K562 (cell line): ENCODE measurements around the gene AKT3. TPM values are rescaled to one million over a fixed set of nuclear protein-coding genes. Genes with fewer than 3 reads are reported as not detected.

Source experiments
- ATAC-seq: fragments of 200-7000 bp; cut with Tn5 transposase; 3 replicates; pipeline ENCODE4 v1.9.1; 2020; ENCODE audit warnings: moderate library complexity
- BruUV-seq: library from RNA; stranded (reverse); fragments of 400-500 nt; replicated peaks from 2 replicates; lab custom pipeline; 2021; lab: Mats Ljungman, UMichigan
- CTCF ChIA-PET: fragments of 300-600 bp; formaldehyde crosslinking; extraction: SDS; loops from one replicate; lab custom pipeline; 2021; ENCODE audit warnings: low intra/inter-chr PET ratio; lab: Yijun Ruan, JAX
- POLR2A ChIA-PET: fragments of 300-600, 350-650 bp; sonication (Branson Sonifier 250); formaldehyde crosslinking; extraction: SDS; loops from one replicate; lab custom pipeline; 2021; ENCODE audit warnings: antibody characterized with exemption, inconsistent platforms; lab: Yijun Ruan, JAX
- DNase-seq, 4 experiments: peaks; one replicate each; pipeline versions ENCODE4 v3.0.0 to v3.0.0-alpha.2; 2011 to 2018; ENCODE audit warnings: low spot score in 3 of 4, mixed read lengths in 3 of 4; ENCODE audit errors: extremely low read depth in 1 of 4
- FAIRE-seq: peaks from 2 replicates; lab custom pipeline; 2011; peaks lifted over from hg19 to GRCh38; lab: Jason Lieb, UNC
- H2AFZ ChIP-seq: 2 replicates; pipeline ENCODE4 v1.6.0; 2011; ENCODE audit warnings: low read depth, low read length, control low read depth, inconsistent platforms
- H3K27ac ChIP-seq: fragments of 200-600 bp; 3 replicates; pipeline ENCODE4 v1.8.0; 2011; ENCODE audit warnings: low read depth, mild to moderate bottlenecking, control low read depth, inconsistent platforms, low read length, moderate library complexity, mixed read lengths; ENCODE audit errors: extremely low read depth
- H3K27me3 ChIP-seq, 2 experiments: fragments of 300-600 bp in 1 of 2; 2 replicates in 1 of 2; 3 replicates in 1 of 2; pipeline versions ENCODE4 v1.6.0 to v1.8.0; 2011; ENCODE audit warnings: inconsistent platforms in 2 of 2, low read length in 2 of 2, mild to moderate bottlenecking in 1 of 2, mixed read lengths in 1 of 2, moderate library complexity in 1 of 2; ENCODE audit not compliant: control insufficient read depth in 2 of 2, insufficient read depth in 2 of 2
- H3K36me3 ChIP-seq: fragments of 300-600 bp; 3 replicates; pipeline ENCODE4 v1.8.0; 2011; ENCODE audit warnings: mild to moderate bottlenecking, low read length, inconsistent platforms; ENCODE audit not compliant: control insufficient read depth, insufficient read depth
- H3K4me1 ChIP-seq, 2 experiments: fragments of 200-600 bp in 1 of 2; replicated peaks in 1 of 2; 2 replicates in 1 of 2; 3 replicates in 1 of 2; pipeline versions ENCODE4 v1.5.1 to v1.8.0; 2011; ENCODE audit warnings: inconsistent platforms in 2 of 2, low read length in 2 of 2, mild to moderate bottlenecking in 1 of 2, mixed read lengths in 1 of 2, moderate library complexity in 1 of 2; ENCODE audit not compliant: control insufficient read depth in 2 of 2, insufficient read depth in 2 of 2
- H3K4me2 ChIP-seq: 2 replicates; pipeline ENCODE4 v1.6.1; 2011; ENCODE audit warnings: low read length, control low read depth, inconsistent platforms, mixed read lengths; ENCODE audit not compliant: insufficient read depth
- H3K4me3 ChIP-seq: fragments of 200-600 bp; sonication (generic), shearing (Covaris generic); 2 replicates; pipeline ENCODE4 v1.5.1; 2016; ENCODE audit warnings: control low read depth, inconsistent platforms
- H3K79me2 ChIP-seq: fragments of 200-600 bp; 3 replicates; pipeline ENCODE4 v1.8.0; 2011; ENCODE audit warnings: low read length, inconsistent platforms; ENCODE audit not compliant: control insufficient read depth, insufficient read depth
- H3K9ac ChIP-seq, 2 experiments: 2 replicates each; pipeline versions ENCODE4 v1.6.0 to v1.6.1; 2011; ENCODE audit warnings: low read depth in 2 of 2, low read length in 2 of 2, control low read depth in 1 of 2, inconsistent platforms in 1 of 2, mild to moderate bottlenecking in 1 of 2, mixed read lengths in 1 of 2; ENCODE audit not compliant: insufficient read depth in 1 of 2
- H3K9me1 ChIP-seq: one replicate; pipeline ENCODE4 v1.6.0; 2011; ENCODE audit warnings: inconsistent platforms, mild to moderate bottlenecking, low read length, moderate library complexity; ENCODE audit not compliant: control insufficient read depth, insufficient read depth
- H3K9me3 ChIP-seq: replicated peaks from 2 replicates; pipeline ENCODE4 v1.5.1; 2011; ENCODE audit warnings: low read depth, low read length, inconsistent platforms; ENCODE audit not compliant: control insufficient read depth, insufficient read depth
- H4K20me1 ChIP-seq: replicated peaks from 2 replicates; pipeline ENCODE4 v1.6.1; 2011; ENCODE audit warnings: low read length, inconsistent platforms, mixed read lengths; ENCODE audit not compliant: control insufficient read depth, insufficient read depth
- ASH1L ChIP-seq: fragments of 450-650 bp; IDR thresholded peaks from 2 replicates; pipeline ENCODE4 v1.6.1; 2018; ENCODE audit warnings: borderline replicate concordance, mild to moderate bottlenecking, low read depth; ENCODE audit not compliant: partially characterized antibody
- NBN ChIP-seq: fragments of 450-650 bp; IDR thresholded peaks from 2 replicates; pipeline ENCODE4 v1.6.1; 2016; ENCODE audit warnings: low read depth, mild to moderate bottlenecking
- PHF8 ChIP-seq: fragments of 200-600 bp; sonication (generic); IDR thresholded peaks from 2 replicates; pipeline ENCODE4 v1.6.1; 2012; ENCODE audit warnings: mixed run types, mild to moderate bottlenecking, inconsistent platforms, low read length, moderate library complexity, borderline replicate concordance
- RBM34 ChIP-seq: fragments of 200-400 bp; formaldehyde crosslinking; IDR thresholded peaks from 2 replicates; pipeline ENCODE4 v1.6.1; 2018; ENCODE audit warnings: low read length, borderline replicate concordance; ENCODE audit not compliant: insufficient read depth
- TCF3 ChIP-seq: sonication (generic); formaldehyde crosslinking; IDR thresholded peaks from 2 replicates; pipeline ENCODE4 v1.4.0; 2020; ENCODE audit warnings: mild to moderate bottlenecking, missing genetic modification reagents
- ZNF561 ChIP-seq: fragments of 450-650 bp; formaldehyde crosslinking; conservative IDR thresholded peaks from 2 replicates; pipeline ENCODE4 v1.4.0; 2020; ENCODE audit warnings: mild to moderate bottlenecking, moderate library complexity
- ZNF780A ChIP-seq: fragments of 250-450 bp; sonication (Bioruptor Pico); IDR thresholded peaks from 2 replicates; pipeline ENCODE4 v1.5.0; 2021; ENCODE audit warnings: mild to moderate bottlenecking
- in situ Hi-C: fragments of 300-500 bp; cut with MboI; formaldehyde crosslinking; loops from 4 replicates; pipeline ENCODE4 v1.15.0; 2018; ENCODE audit warnings: inconsistent platforms, mixed read lengths
- intact Hi-C: fragments of 100-400 bp; cut with micrococcal nuclease; formaldehyde crosslinking; loops from 2 replicates; pipeline ENCODE4 v1.14.2; 2022
- polyA plus RNA-seq, 8 experiments: library from polyadenylated mRNA; depleted of rRNA in 4 of 8; stranded (reverse) in 5 of 8; unstranded in 3 of 8; fragments of >200 nt; fragmentation: Nextera tagmentation in 2 of 8; fragmentation: Illumina TruSeq in 1 of 8; extraction: Ambion mirVana in 2 of 8; extraction: Trizol in 1 of 8; gene quantifications; 2 replicates each; pipeline versions ENCODE4 v1.2.1 to v1.2.3, GENCODE V29; 2011 to 2014; ENCODE audit warnings: inconsistent platforms in 1 of 8, missing spikeins in 1 of 8
- total RNA-seq, 7 experiments: library from RNA; depleted of rRNA in 6 of 7; stranded (reverse); fragments of >200 nt in 6 of 7; fragmentation: Illumina TruSeq in 2 of 7; extraction: Trizol in 2 of 7; gene quantifications; 2 replicates each; pipeline versions ENCODE4 v1.2.1 to v1.2.3, GENCODE V29; 2011 to 2021; ENCODE audit warnings: low replicate concordance in 1 of 7
- TF ChIP-seq, protein P1 (sequence below): sonication (generic); formaldehyde crosslinking; IDR thresholded peaks from 2 replicates; pipeline ENCODE4 v1.8.0; 2023; ENCODE audit warnings: mild to moderate bottlenecking, missing genetic modification reagents
- TF ChIP-seq, protein P2 (sequence below): fragments of 200-800 bp; sonication (Bioruptor generic); IDR thresholded peaks from 2 replicates; pipeline ENCODE4 v1.6.1; 2017; ENCODE audit warnings: missing genetic modification characterization, missing compliant biosample characterization
- TF ChIP-seq, protein P3 (sequence below): fragments of 450-650 bp; IDR thresholded peaks from 2 replicates; pipeline ENCODE4 v1.6.1; 2018; ENCODE audit not compliant: partially characterized antibody

The AKT3 gene
- total and polyA plus RNA-seq, 9 of the 15 experiments (the other 6 are each of a cell fraction or from before 2014, with no cell fraction given) = 0.04 to 0.54 (median 0.18) TPM; not detected in 1

DNA sequence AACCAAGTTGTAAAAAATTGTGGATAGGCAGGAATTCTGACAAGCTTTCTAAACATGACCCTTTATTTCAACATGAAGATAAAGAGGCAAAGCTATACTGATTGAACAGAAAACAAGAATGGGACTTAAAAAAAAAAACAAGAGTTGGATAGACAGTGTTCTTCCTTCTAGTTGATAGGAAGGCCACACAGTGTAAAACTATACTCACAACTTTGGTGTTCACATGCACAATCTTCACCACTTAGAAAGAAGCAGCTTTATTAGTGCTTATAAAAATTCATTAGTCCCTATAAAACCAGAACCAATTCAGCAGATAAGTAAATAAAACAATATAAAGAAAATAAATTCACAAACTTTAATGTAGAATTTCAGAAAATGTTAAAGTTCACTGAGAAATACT lies 101.8 kb downstream of the AKT3 start (continued):
- TF ChIP-seq, protein P1, sequence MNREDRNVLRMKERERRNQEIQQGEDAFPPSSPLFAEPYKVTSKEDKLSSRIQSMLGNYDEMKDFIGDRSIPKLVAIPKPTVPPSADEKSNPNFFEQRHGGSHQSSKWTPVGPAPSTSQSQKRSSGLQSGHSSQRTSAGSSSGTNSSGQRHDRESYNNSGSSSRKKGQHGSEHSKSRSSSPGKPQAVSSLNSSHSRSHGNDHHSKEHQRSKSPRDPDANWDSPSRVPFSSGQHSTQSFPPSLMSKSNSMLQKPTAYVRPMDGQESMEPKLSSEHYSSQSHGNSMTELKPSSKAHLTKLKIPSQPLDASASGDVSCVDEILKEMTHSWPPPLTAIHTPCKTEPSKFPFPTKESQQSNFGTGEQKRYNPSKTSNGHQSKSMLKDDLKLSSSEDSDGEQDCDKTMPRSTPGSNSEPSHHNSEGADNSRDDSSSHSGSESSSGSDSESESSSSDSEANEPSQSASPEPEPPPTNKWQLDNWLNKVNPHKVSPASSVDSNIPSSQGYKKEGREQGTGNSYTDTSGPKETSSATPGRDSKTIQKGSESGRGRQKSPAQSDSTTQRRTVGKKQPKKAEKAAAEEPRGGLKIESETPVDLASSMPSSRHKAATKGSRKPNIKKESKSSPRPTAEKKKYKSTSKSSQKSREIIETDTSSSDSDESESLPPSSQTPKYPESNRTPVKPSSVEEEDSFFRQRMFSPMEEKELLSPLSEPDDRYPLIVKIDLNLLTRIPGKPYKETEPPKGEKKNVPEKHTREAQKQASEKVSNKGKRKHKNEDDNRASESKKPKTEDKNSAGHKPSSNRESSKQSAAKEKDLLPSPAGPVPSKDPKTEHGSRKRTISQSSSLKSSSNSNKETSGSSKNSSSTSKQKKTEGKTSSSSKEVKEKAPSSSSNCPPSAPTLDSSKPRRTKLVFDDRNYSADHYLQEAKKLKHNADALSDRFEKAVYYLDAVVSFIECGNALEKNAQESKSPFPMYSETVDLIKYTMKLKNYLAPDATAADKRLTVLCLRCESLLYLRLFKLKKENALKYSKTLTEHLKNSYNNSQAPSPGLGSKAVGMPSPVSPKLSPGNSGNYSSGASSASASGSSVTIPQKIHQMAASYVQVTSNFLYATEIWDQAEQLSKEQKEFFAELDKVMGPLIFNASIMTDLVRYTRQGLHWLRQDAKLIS (CRISPR knock-in tag) = no peak
- no peak for TF ChIP-seq RBM34

DNA sequence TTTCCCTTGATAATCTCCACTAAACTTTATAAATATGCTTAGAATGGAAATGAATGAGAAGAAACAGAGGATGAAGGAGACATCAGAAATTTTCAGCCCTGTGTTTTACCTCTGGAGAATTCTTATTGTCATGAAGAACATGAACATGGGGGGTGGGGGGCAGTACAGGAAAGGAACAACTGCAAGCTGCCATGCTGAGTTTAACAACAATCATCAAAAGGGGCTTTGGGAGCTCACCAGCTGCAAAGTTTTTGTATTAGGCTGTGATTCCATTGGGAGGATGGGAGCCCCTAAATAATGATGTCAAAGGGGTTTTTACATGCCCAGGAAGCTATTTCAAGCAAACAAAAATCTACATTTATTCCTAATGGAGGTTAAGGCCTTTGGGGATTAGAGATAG lies 103.3 kb downstream of the AKT3 start:
- ChIA-PET CTCF (no interaction called here), POLR2A (no interaction called here)
- H2AFZ ChIP-seq = no peak overlapping the region
- H3K27ac ChIP-seq = no peak overlapping the region
- no peaks in the 10 kb centered on the region for H3K36me3 ChIP-seq
- no peaks in the 10 kb centered on the region for H3K27me3 ChIP-seq
- intact Hi-C loops (loop anchor here (2.0 to 5.0 kb wide), 2 partner anchors 194 to 270 kb away; no protein-coding TSS in a partner anchor), in situ Hi-C loops (loop anchor here (5.0 kb wide), 1 partner anchor 404 kb away; no protein-coding TSS in a partner anchor)
- H3K79me2 ChIP-seq = no peaks in the 10 kb centered on the region
- TF ChIP-seq PHF8 = no peak
- no peak for TF ChIP-seq TCF3 (CRISPR knock-in tag)
- TF ChIP-seq, protein P2, sequence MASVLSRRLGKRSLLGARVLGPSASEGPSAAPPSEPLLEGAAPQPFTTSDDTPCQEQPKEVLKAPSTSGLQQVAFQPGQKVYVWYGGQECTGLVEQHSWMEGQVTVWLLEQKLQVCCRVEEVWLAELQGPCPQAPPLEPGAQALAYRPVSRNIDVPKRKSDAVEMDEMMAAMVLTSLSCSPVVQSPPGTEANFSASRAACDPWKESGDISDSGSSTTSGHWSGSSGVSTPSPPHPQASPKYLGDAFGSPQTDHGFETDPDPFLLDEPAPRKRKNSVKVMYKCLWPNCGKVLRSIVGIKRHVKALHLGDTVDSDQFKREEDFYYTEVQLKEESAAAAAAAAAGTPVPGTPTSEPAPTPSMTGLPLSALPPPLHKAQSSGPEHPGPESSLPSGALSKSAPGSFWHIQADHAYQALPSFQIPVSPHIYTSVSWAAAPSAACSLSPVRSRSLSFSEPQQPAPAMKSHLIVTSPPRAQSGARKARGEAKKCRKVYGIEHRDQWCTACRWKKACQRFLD = no peak
- TF ChIP-seq, protein P3, sequence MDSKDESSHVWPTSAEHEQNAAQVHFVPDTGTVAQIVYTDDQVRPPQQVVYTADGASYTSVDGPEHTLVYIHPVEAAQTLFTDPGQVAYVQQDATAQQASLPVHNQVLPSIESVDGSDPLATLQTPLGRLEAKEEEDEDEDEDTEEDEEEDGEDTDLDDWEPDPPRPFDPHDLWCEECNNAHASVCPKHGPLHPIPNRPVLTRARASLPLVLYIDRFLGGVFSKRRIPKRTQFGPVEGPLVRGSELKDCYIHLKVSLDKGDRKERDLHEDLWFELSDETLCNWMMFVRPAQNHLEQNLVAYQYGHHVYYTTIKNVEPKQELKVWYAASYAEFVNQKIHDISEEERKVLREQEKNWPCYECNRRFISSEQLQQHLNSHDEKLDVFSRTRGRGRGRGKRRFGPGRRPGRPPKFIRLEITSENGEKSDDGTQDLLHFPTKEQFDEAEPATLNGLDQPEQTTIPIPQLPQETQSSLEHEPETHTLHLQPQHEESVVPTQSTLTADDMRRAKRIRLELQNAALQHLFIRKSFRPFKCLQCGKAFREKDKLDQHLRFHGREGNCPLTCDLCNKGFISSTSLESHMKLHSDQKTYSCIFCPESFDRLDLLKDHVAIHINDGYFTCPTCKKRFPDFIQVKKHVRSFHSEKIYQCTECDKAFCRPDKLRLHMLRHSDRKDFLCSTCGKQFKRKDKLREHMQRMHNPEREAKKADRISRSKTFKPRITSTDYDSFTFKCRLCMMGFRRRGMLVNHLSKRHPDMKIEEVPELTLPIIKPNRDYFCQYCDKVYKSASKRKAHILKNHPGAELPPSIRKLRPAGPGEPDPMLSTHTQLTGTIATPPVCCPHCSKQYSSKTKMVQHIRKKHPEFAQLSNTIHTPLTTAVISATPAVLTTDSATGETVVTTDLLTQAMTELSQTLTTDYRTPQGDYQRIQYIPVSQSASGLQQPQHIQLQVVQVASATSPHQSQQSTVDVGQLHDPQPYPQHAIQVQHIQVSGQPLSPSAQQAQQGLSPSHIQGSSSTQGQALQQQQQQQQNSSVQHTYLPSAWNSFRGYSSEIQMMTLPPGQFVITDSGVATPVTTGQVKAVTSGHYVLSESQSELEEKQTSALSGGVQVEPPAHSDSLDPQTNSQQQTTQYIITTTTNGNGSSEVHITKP = no peak
- no peak for TF ChIP-seq ZNF561 (CRISPR knock-in tag)
- no peak for TF ChIP-seq NBN
- TF ChIP-seq ZNF780A (CRISPR knock-in tag) = no peak
- no peak for TF ChIP-seq ASH1L
- H3K4me1 ChIP-seq = no peaks in the 10 kb centered on the region
- H3K4me2 ChIP-seq = no peak overlapping the region
- no TSS peak for BruUV-seq
- no peak overlapping the region for H3K9ac ChIP-seq
- no peaks in the 10 kb centered on the region for H4K20me1 ChIP-seq
- H3K4me3 ChIP-seq = no peak overlapping the region
- H3K9me1 ChIP-seq = no peaks in the 10 kb centered on the region
- no peak for DNase-seq
- no peak for ATAC-seq
- no peaks in the 10 kb centered on the region for H3K9me3 ChIP-seq
- no peak for FAIRE-seq
